Psoas muscle (tissue), 8 donors: ENCODE data around the gene CKS1B. TPM values are rescaled to one million over a fixed set of nuclear protein-coding genes. Genes with fewer than 3 reads are reported as not detected.

Experiments used
- ATAC-seq, 4 donors: fragments of 200-7000 bp; cut with Tn5 transposase; one replicate each; pipeline ENCODE4 v1.9.1; 2020; ENCODE audit warnings: moderate library complexity in 3 of 4, mild to moderate bottlenecking in 2 of 4
- DNase-seq, 2 donors: peaks; one replicate each; pipeline ENCODE4 v3.0.0-alpha.2; 2020
- H3K27ac ChIP-seq: fragments of 200-600 bp; one replicate; pipeline ENCODE4 v1.8.0; 2022
- H3K27me3 ChIP-seq, 3 donors: fragments of 200-600 bp in 1 of 3; one replicate each; pipeline versions ENCODE4 v1.6.1 to v1.8.0; 2013 to 2022; ENCODE audit warnings: low read length in 2 of 3, mild to moderate bottlenecking in 2 of 3, moderate library complexity in 1 of 3; ENCODE audit not compliant: insufficient read depth in 3 of 3
- H3K36me3 ChIP-seq, 2 donors: fragments of 200-600 bp in 1 of 2; one replicate each; pipeline versions ENCODE4 v1.6.1 to v1.8.0; 2013 to 2022; ENCODE audit warnings: low read depth in 1 of 2, mild to moderate bottlenecking in 1 of 2, moderate library complexity in 1 of 2; ENCODE audit not compliant: insufficient read depth in 1 of 2
- H3K4me1 ChIP-seq: fragments of 200-600 bp; one replicate; pipeline ENCODE4 v1.8.0; 2022
- H3K4me3 ChIP-seq: fragments of 200-600 bp; one replicate; pipeline ENCODE4 v1.8.0; 2022; ENCODE audit warnings: mild to moderate bottlenecking
- H3K9me3 ChIP-seq: fragments of 200-600 bp; one replicate; pipeline ENCODE4 v1.8.0; 2022
- CTCF ChIP-seq: fragments of 200-600 bp; IDR thresholded peaks from one replicate; pipeline ENCODE4 v1.8.0; 2022; ENCODE audit warnings: antibody characterized with exemption
- WGBS, 3 donors: extraction: QIAGEN DNeasy Blood & Tissue Kit; methylation state at CpG; one replicate each; pipeline versions ENCODE4 v1.1.6 to v1.1.7; 2013; 5-methylcytosine and 5-hydroxymethylcytosine counted together
- intact Hi-C, 2 donors: fragments of 100-400 bp; cut with DNase I; formaldehyde crosslinking; loops; one replicate each; pipeline versions ENCODE4 v1.11.0 to v1.14.2; 2022
- polyA plus RNA-seq, 3 donors: library from polyadenylated mRNA; stranded (reverse); fragments of 200-250 nt; gene quantifications; one replicate each; pipeline ENCODE4 v1.2.3, GENCODE V29; 2013
- total RNA-seq, 4 donors: library from RNA; stranded (reverse); fragmentation: NEBNext Ultra II Directional in 2 of 4; extraction: Animal tissue kit (Norgen Biotek cat#: 25700) in 2 of 4; gene quantifications; one replicate each; pipeline versions ENCODE4 v1.2.1 to v1.2.4, GENCODE V29; 2021 to 2023
- donor health status: healthy with polysubstance abuse.
- donor health status: DM: no; HTN: no; CAD: no; lungs with moderate emphysema.
- donor health status: Bipolar disorder and iron deficiency.
- donor health status: healthy.
- donor health status: DM: yes; HTN: yes; CAD: no.
- donor health status: DM: no; HTN: no; CAD: no.
- donor health status: DM: no; HTN: no; CAD: no.
- donor health status: DM: yes; HTN: yes; CAD: no.

Gene CKS1B
- total and polyA plus RNA-seq, 7 donors: 5.5 to 48.1 (median 12.1) TPM

- intact Hi-C loops: no loop called here
- peaks cover 18% of the 10 kb centered on the region for H3K4me1 ChIP-seq
- no peaks in the 10 kb centered on the region for H3K9me3 ChIP-seq
- no peak for TF ChIP-seq CTCF
- peaks cover 0 to 33% of the 10 kb centered on the region in 2 donors for H3K36me3 ChIP-seq
- no peaks in the 10 kb centered on the region for H3K27me3 ChIP-seq
- H3K4me3 ChIP-seq: no peak overlapping the region
- WGBS, 3 donors: 62 to 68% (median 63%) methylated on average over 6 of the region's 6 CpGs
- DNase-seq (peak in 1 of 2 donors; percentile 47), ATAC-seq (no peak)
- peak overlapping the region; percentile 36 for H3K27ac ChIP-seq
Observed at GRCh38 chr1:154987326-154987725, 12.8 kb downstream of the CKS1B start.

DNA sequence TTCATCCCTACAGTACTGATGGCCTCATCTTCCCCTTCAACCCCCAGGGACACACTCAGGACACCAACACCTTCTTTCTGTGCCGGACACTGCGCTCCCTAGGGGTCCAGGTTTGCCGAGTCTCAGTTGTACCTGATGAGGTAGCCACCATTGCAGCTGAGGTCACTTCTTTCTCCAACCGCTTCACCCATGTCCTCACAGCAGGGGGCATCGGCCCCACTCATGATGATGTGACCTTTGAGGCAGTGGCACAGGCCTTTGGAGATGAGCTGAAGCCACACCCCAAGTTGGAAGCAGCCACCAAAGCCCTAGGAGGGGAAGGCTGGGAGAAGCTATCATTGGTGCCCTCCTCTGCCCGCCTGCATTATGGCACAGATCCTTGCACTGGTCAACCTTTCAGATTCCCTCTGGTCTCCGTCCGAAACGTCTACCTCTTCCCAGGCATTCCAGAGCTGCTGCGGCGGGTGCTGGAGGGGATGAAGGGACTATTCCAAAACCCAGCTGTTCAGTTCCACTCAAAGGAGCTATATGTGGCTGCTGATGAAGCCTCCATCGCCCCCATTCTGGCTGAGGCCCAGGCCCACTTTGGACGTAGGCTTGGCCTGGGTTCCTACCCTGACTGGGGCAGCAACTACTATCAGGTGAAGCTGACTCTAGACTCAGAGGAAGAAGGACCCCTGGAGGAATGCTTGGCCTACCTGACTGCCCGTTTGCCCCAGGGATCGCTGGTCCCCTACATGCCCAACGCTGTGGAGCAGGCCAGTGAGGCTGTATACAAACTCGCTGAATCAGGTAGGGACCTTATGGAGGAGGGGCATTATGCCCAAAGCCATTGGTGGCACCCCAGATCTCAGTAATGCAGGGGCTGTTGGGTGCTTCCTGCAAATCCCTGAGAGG lies 13.8 kb downstream of the CKS1B start:
- ATAC-seq (no peak), DNase-seq (peak in 1 of 2 donors; percentile 48)
- TF ChIP-seq CTCF: no peak
- Histone ChIP-seq H3K36me3 (peaks cover 0 to 33% of the 10 kb centered on the region in 2 donors), H3K4me3 (no peak overlapping the region), H3K27ac (no peak overlapping the region), H3K9me3 (no peaks in the 10 kb centered on the region), H3K27me3 (no peaks in the 10 kb centered on the region), H3K4me1 (peaks cover 12% of the 10 kb centered on the region)
- whole genome bisulfite sequencing, 3 donors: 81 to 84% (median 82%) methylated on average over 15 to 17 of the region's 17 CpGs
- intact Hi-C loops: no loop called here

DNA sequence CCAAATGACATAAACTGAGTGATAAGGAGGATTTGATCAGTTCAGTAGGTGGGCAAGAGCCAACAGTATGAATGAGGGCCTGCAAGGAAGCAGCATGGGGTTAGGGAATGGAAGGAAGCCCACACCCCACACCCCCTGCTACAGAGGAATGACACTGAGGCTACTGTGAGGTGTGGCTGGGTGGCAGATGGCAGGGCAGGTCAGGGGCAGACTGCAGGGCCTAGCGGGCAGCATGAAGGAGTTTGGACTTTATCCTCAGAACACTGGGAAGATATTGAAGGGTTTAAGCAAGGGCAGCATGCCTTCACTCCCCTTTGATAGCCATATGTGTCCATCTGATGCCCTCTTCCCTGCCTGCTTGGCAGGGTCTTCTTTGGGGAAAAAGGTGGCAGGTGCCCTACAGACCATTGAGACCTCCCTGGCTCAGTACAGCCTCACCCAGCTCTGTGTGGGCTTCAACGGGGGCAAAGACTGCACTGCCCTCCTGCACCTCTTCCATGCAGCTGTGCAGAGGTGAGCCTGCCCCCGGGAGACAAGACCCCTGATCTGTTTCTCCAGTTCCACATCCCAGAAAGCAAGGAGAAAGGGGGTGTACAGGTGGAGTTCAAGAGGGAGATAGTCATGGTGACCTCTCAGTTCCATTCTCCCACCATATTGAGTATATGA lies 14.8 kb downstream of the CKS1B start:
- DNase-seq (peak in 1 of 2 donors; percentile 50), ATAC-seq (no peak)
- Histone ChIP-seq H3K9me3 (no peaks in the 10 kb centered on the region), H3K4me1 (peaks cover 6% of the 10 kb centered on the region), H3K4me3 (no peak overlapping the region), H3K27ac (no peak overlapping the region), H3K27me3 (no peaks in the 10 kb centered on the region), H3K36me3 (peaks cover 0 to 33% of the 10 kb centered on the region in 2 donors)
- intact Hi-C loops: no loop called here
- 77 to 89% (median 83%) methylated on average over 3 of the region's 3 CpGs for WGBS, 3 donors
- no peak for TF ChIP-seq CTCF

- H3K4me3 ChIP-seq: no peak overlapping the region
- H3K27ac ChIP-seq: no peak overlapping the region
- no peaks in the 10 kb centered on the region for H3K27me3 ChIP-seq
- WGBS, 3 donors: 90 to 93% (median 92%) methylated on average over 8 of the region's 8 CpGs
- DNase-seq (peak in 1 of 2 donors; percentile 18), ATAC-seq (no peak)
- no peak for TF ChIP-seq CTCF
- intact Hi-C loops: no loop called here
- peaks cover 5% of the 10 kb centered on the region for H3K4me1 ChIP-seq
- H3K36me3 ChIP-seq: peaks cover 0 to 33% of the 10 kb centered on the region in 2 donors
- H3K9me3 ChIP-seq: no peaks in the 10 kb centered on the region
Observed at GRCh38 chr1:154990276-154990675, 15.8 kb downstream of the CKS1B start.
